Cerebellar nuclear complex (tissue), 1 donor: ENCODE results near the gene PARD3.
"Not testable (repeated sequence)": the region's sequence is repeated elsewhere in the genome, so short reads cannot be mapped to it uniquely, and the experiment has no call there.

ENCODE experiments used
- DNase-seq, 2 experiments: peaks; one replicate each; lab custom pipeline; 2025; lab: John Stamatoyannopoulos, UW

Gene PARD3

DNA sequence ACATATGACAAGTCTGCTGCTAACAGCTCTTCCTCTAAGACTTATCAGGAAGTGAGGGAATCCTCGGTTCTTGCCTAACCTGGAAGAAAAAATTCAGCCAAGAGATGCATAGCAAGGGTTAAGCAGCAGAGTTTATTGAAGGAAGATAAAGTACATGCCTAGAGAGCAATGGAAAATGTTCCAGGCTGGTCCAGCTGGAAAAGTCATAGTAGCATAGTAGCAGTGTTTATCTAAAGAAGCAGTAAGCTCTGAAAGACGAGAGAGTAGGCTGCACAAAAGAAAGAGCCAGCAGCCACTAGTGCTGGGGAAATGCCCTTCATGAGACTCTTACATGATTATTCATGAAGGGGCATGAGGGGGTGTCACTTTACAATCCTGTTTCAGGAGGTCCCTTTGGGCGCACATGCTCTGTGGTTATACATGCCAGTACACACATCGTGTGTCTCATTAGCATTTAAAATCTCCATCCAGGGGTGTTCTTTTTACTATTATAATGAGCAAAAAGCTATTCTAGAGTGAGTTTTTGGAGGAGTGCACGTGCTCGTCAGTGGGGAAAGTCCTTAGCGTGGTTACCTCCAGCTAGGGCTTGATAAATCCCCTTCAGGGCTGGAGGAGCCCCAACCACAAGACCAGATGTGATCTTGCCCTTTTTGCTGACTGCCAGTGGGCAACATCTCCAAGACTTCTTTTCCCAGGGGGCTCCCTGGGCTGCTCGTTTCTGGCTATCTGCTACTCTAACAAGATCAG, 716.1 kb downstream of the PARD3 start:
- no peak for DNase-seq

- DNase-seq, result no peak
Observed at GRCh38 chr10:34097682-34098081, 717.4 kb downstream of the PARD3 start.

DNA sequence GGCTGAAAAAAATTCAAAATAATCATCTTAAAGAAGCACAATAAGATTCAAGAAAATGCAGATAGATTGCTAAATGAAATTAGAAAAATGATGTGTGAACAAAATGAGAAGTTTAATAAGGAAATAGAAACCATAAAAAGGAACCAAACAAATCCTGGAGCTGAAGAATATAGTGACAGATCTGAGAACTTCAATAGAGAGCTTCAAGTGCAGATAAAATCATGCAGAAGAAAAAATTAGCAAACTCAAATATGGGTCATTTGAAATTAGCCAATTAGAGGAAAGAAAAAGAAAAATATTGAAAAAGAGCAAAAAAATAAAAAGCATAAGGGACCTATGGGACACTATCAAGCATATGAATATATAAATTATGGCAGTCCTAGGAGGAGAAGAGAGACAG, 720.1 kb downstream of the PARD3 start:
- no peak for DNase-seq

DNA sequence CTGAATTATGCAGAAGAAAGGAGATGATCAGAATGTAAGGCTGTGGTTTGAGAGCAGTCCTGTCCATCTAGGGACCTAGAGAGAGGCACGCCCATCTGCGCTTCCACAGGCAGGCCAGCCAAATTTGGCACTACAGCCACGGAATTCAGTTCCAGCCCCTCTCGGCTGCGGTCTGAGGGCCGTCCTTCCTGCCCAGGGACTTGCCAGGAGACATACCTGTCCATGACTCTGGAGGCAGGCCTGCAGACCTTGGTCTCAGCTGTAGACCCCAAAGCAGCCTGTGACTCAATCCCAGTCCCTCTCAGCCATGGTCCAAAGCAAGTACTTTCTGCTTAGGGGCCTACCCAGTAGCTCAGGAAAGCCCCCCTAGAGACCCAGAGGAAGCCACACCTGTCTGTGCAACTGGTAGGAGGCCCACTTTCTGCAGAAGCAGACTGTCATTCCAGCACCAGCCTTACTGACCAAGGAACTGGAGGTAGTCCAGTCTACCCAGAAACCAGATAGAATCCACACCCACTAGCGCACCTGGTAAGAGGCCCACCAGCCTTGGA, 720.9 kb downstream of the PARD3 start:
- DNase-seq, result no peak

DNA sequence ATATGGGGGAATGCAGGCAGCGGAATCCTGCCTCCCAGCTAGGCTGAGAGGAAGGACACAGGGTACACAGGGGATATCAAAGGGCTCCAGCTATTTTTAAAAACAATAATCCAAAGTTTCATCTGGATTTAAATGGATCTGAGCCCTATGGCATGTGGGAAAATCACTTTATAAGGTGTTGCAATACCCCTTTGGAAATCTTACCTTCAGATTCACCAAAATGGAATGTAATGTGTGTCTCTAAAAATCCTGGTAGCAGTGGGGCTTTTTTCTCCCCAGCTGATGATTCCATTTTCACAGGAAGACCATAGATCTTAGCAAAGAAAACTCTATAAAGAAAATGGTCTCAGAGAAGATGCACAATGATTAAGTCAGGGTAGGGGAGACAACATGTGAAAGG, 722.2 kb downstream of the PARD3 start:
- DNase-seq, result no peak

DNA sequence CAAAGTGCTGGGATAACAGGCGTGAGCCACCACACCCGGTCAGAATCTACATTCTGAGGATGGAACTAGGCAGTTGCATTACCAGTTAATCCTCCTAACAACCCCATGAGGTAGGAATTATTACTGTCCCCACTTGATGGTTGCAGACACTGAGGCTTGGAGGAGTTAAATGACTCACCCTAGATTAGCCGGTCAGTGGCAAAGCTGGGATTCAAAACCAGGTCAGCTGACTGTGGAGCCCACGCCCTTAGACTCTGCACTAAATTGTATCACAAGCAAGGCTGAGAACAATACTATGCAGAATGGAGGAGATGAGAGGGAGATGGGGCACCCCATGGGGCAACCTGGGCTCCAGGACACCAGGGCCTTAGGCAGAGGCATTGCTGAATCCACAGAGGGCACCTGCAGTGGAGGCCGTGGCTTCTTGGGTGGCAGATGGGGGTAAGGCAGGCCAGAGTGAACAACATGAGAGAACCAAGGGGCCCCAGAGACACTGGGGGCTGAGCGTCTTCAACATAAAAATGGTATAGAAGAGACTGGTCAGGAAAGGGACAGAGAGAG, 723.4 kb downstream of the PARD3 start:
- no peak for DNase-seq

- no peak for DNase-seq
Observed at GRCh38 chr10:34089253-34089652, 725.8 kb downstream of the PARD3 start.

- no peak for DNase-seq
Observed at GRCh38 chr10:34088208-34088794, 726.8 kb downstream of the PARD3 start.

DNA sequence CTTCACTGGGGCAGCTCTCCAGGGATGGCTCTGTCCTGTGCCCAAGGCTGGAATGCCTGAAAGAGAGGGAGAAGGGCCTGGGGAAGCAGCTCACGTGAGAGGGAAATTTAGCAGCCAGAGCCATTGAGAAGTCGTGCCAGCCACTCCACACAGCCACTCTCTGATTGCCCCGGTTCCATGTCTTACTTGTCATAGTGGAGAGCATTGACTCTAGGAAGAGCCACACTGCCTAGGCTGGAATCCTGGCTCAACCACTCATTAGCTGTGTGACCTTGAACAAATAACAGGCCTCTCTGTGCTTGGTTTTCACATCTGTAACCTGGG, 728.0 kb downstream of the PARD3 start:
- DNase-seq, result no peak

GRCh38 chr10:34083567-34083966, 731.5 kb downstream of the PARD3 start:
- no peak for DNase-seq

GRCh38 chr10:34081948-34082347, 733.1 kb downstream of the PARD3 start:
- no peak for DNase-seq

- no peak for DNase-seq
Observed at GRCh38 chr10:34081347-34081743, 733.8 kb downstream of the PARD3 start.

GRCh38 chr10:34080485-34081346, 734.4 kb downstream of the PARD3 start:
- DNase-seq, result no peak

DNA sequence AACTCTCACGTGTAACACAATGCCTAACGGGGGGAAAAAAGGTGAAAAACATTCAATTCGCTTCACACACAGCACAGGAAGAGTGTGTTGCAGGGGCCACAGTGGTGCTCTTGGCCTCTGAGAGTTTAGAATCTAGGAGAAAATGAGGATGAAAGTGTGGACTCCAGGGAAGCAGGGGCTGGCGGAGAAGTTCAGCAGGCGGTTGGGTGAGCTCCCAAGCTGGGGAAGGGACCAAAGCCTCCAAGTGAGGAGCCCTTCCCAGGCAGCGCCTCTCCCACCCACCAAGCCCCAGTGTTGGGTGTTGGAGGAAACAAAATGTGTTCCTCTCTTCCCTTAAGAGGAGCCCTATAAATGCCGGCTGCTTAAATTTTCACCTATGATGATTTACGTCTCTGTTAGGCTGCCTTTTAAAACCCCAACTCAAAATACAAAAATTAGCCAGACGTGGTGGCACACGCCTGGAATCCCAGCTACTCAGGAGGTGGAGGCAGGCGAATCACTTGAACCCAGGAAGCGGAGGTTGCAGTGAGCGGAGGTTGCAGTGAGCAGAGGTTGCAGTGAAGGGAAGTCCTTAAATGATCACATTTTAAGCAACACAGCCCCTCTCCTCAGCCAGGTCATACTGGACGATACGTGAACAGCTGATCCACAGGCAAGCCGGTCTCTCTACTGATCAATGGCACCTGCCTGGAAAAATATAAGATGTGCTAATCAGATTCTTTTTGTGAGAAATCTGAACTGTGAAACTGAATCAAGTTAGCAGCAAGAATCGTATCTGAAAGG, 735.2 kb downstream of the PARD3 start:
- no peak for DNase-seq

GRCh38 chr10:34078745-34079470, 736.2 kb downstream of the PARD3 start:
- DNase-seq, result no peak

- no peak for DNase-seq
Observed at GRCh38 chr10:34078017-34078744, 736.9 kb downstream of the PARD3 start.

GRCh38 chr10:34076443-34076842, 738.7 kb downstream of the PARD3 start:
- no peak for DNase-seq

GRCh38 chr10:34075254-34075926, 739.7 kb downstream of the PARD3 start:
- no peak for DNase-seq

DNA sequence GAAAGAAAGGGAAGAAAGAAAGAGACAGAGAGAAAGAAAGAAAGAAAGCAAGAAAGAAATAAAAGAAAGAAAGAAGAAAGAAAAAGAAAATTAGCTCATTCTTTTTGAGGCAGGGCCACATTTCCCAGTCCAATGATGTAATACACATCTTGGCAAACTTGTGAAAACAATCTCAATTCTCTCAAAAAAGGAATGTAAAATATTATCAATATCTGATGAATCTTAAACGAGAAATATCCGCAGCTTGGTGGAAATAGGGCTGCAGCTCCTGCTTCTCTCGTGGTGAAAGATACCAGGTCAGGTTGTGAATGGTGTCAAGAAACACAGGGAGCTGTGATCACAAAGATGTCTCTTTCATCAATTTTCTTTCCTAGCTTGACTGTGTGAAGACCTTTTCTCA, 741.0 kb downstream of the PARD3 start:
- no peak for DNase-seq

- DNase-seq, result not testable (repeated sequence)
Observed at GRCh38 chr10:34067741-34068140, 747.4 kb downstream of the PARD3 start.
